ENCODE measurements around the gene SPATS2L.

The SPATS2L gene

GRCh38 chr2:200450288-200450687 is 143.8 kb downstream of the SPATS2L start:
- DNase-seq: no peak

DNA sequence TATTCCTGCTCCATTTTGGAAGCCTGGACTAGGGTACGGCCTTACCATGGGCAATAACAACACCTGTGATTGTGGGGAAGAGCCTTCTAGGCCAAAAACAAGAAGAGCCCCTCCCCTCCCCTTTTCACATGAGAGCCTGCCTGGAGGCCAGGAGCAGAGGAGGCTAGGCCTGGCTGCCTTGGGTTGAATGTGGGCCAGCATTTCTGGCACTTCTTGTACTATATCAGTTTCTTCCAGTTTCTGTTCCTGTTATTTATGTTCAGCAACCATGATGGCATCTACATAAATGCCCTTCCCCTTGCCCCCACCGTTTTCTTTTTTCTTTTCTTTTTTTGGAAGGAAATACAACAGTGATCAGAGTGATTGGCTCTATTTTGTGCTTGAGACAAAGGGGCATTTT is 145.0 kb downstream of the SPATS2L start:
- no peak for DNase-seq

GRCh38 chr2:200452377-200452776 is 145.9 kb downstream of the SPATS2L start:
- no peak for DNase-seq

DNA sequence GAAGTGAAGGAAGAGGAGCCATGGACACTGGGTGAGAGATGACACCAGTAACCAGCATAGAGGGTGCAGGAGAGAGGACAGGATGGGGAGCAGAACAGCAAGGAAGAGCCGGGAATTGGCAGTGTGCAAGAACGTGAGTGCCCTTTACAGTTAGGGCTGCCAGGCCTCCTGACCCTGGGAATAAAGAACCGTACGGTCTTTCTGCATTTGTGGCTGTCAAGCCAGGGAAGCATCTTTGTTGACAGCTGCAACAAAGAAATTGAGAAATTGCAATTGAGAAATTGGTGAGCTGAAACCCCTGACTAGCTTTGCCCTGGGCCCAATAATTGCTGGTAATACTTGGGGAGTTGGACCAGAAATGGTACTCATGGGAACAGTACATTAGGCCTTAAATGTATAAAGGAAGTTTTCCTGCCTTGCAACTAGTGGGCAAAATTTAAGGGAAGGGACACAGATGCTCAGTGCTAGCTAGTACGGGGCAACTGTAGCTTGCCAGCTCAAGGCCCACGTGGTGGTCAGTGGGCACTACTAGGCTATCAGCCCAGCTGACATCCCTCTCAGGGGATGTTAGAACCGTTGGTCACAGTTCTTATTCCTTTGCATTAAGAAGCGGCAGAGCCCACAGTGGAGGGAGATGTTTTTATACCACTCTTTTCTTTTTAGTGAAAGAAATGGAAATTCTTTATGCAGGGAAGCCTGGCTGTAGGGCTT is 146.8 kb downstream of the SPATS2L start:
- no peak for DNase-seq

GRCh38 chr2:200453853-200454534 is 147.5 kb downstream of the SPATS2L start:
- DNase-seq: no peak

GRCh38 chr2:200454927-200455801 is 148.7 kb downstream of the SPATS2L start:
- no peak for DNase-seq

GRCh38 chr2:200455958-200456421 is 149.5 kb downstream of the SPATS2L start:
- DNase-seq: no peak

DNA sequence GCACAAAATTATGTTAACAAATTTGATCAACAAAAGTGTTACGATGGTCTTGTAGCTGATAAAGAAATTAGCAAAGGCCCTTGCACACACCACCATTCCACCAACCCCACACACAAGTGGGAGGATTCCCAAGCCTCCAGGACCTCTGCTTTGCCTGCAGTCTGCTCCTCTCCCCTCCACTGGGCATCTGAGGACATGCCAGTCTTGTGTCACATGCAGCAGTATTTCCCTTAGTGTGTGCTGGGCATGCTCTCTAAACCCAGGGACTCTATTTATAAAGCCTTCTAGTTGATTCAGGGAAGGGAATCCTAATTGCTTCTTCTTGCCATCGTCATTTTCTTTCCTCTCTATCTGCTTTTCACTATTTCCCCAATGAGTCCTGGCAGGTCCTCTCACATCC is 150.1 kb downstream of the SPATS2L start:
- no peak for DNase-seq

- DNase-seq: no peak
These were observed 152.6 kb downstream of the SPATS2L start for GRCh38 chr2:200459101-200459500.

DNA sequence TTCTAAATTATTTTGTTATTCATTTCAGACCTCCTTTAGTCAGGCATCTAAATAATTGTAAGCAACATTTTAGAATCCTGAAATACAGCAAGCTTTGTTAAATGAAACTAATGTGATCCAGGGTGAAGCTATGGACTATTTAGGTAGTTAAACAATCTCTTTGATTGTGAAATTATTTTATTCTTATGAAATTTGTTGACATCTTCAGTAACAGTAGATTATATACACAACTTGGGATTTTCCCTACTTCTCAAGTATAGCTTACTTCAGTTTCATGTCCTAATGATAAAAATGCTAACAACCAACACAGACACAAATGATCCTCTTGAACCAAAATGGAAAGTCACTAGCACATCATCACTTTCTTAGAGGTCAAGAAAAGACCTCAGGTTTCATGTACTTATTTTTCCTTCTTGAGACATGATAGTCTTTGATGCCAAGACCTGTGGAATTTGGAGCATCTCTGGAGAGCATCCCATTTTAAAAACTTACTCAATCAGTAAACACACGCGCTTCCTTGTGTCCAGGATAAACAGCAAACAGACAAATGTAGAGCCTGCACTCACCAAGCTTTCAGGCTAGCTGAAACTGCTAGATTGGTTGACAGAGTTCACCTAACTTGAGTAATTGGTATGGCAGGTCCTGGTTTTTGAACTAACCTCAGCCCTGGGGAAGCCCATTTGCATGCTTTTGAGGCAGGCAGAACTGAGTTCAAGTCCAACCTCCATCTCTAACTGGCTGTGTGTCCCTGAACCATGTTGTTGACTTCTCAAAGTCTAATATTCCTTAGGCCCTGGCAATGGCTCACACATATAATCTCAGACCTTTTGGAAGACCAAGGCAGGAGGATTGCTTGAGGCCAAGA is 155.6 kb downstream of the SPATS2L start:
- DNase-seq: no peak

- DNase-seq: no peak
These were observed 157.0 kb downstream of the SPATS2L start for GRCh38 chr2:200463452-200463851.

- peak; percentile 73 for DNase-seq
These were observed 160.2 kb downstream of the SPATS2L start for GRCh38 chr2:200466425-200467418.

- DNase-seq: no peak
These were observed 161.6 kb downstream of the SPATS2L start for GRCh38 chr2:200467806-200468681.

- peak; percentile 52 for DNase-seq
These were observed 163.3 kb downstream of the SPATS2L start for GRCh38 chr2:200469708-200470211.

GRCh38 chr2:200470230-200470629 is 163.7 kb downstream of the SPATS2L start:
- no peak for DNase-seq

GRCh38 chr2:200471324-200471848 is 164.9 kb downstream of the SPATS2L start:
- no peak for DNase-seq

DNA sequence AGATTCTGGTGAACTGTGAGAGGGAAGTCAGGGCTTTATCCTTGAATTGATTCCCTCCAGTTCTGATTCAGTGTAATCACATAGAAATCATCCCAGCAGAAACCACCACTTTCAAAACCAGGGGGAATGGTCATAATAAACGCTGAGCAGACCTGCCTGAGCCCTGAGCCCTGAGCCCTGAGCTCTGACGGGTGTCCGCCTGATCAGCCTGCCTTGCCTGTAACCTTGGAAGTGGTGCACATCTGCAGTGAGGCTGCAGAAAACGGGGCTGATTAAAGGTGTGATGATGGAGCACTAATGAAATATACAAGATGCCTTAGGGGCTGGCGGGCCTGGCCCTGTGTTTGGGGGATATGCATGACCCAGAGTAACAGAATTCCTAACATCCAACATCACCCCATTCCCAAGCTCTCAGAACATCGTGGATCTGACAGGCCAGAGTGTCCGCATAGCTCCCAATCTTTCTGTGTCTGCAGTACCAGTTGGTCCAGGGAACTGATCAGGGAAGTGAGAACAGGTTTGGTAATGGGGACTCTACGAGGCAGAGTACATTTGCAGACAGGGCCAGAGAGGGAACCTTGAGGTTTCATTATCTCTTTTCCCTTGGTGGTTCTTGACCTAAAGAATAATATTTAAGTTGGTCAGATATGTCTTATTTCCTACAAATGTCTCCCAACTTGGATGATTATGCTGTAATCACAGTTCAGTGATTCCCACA is 165.6 kb downstream of the SPATS2L start:
- no peak for DNase-seq

GRCh38 chr2:200472853-200473464 is 166.5 kb downstream of the SPATS2L start:
- DNase-seq: no peak

Measured in femur (tissue), 1 donor.